ENCODE measurements around the gene MYLK.

MYLK gene

GRCh38 chr3:123791417-123791816, 92.7 kb downstream of the MYLK start:
- no peak overlapping the region for H3K4me2 ChIP-seq (ENCODE audit: insufficient read depth, low read length, poor library complexity, severe bottlenecking)
- H2AK5ac ChIP-seq (ENCODE audit: low read depth, low read length), result no peak overlapping the region
- peaks cover 6 to 9% of the 10 kb centered on the region in 2 donors for H3K36me3 ChIP-seq (replicated peaks in 1 of 2; ENCODE audit: control insufficient read depth in 2 of 2, insufficient read depth in 2 of 2, low read length in 2 of 2)
- no peak overlapping the region for H3K4ac ChIP-seq (ENCODE audit: low read length)
- no peak overlapping the region for H4K91ac ChIP-seq (ENCODE audit: low read depth, low read length, poor library complexity)
- H3K9me3 ChIP-seq (replicated peaks in 1 of 2; ENCODE audit: control insufficient read depth in 2 of 2, insufficient read depth in 1 of 2, low read depth in 1 of 2, low read length in 2 of 2), result no peaks in the 10 kb centered on the region
- no peak overlapping the region for H2AFZ ChIP-seq (ENCODE audit: low read length)
- no peaks in the 10 kb centered on the region for H3K27me3 ChIP-seq (ENCODE audit: control insufficient read depth in 3 of 3, insufficient read depth in 3 of 3, low read depth in 1 of 3, low read length in 3 of 3)
- H3K23ac ChIP-seq (ENCODE audit: low read depth, low read length, poor library complexity), result no peak overlapping the region
- no CpG with 5 or more reads among the region's 3 CpGs for WGBS, 2 donors (ENCODE audit: extremely low coverage in 2 of 2, insufficient read length in 2 of 2, insufficient replicate concordance in 1 of 2)
- no peak overlapping the region for H3K18ac ChIP-seq (ENCODE audit: low read length)
- no peak overlapping the region for H2BK5ac ChIP-seq (ENCODE audit: low read length)
- no peaks in the 10 kb centered on the region for H3K79me1 ChIP-seq (ENCODE audit: low read depth, low read length)
- H2BK120ac ChIP-seq (ENCODE audit: low read depth, low read length), result no peak overlapping the region
- H3K4me3 ChIP-seq (ENCODE audit: low read length in 2 of 2), result no peak overlapping the region
- no peak for DNase-seq (ENCODE audit: low spot score)
- H3K9ac ChIP-seq (ENCODE audit: low read depth, low read length, poor library complexity), result no peak overlapping the region
- no peak overlapping the region for H3K14ac ChIP-seq (ENCODE audit: low read length)
- peaks cover 10 to 15% of the 10 kb centered on the region in 2 donors for H3K4me1 ChIP-seq (ENCODE audit: control insufficient read depth in 2 of 2, insufficient read depth in 1 of 2, low read depth in 1 of 2, low read length in 2 of 2)
- H2BK12ac ChIP-seq (ENCODE audit: low read length), result no peak overlapping the region
- H3K27ac ChIP-seq (replicated peaks; ENCODE audit: low read length), result no peak overlapping the region
- no peak overlapping the region for H2BK15ac ChIP-seq (ENCODE audit: low read length)
- no peak overlapping the region for H4K8ac ChIP-seq (ENCODE audit: low read depth, low read length)

GRCh38 chr3:123791073-123791370, 93.1 kb downstream of the MYLK start:
- peaks cover 10 to 15% of the 10 kb centered on the region in 2 donors for H3K4me1 ChIP-seq (ENCODE audit: control insufficient read depth in 2 of 2, insufficient read depth in 1 of 2, low read depth in 1 of 2, low read length in 2 of 2)
- no peak overlapping the region for H3K27ac ChIP-seq (replicated peaks; ENCODE audit: low read length)
- no CpG with 5 or more reads among the region's 3 CpGs for WGBS, 2 donors (ENCODE audit: extremely low coverage in 2 of 2, insufficient read length in 2 of 2, insufficient replicate concordance in 1 of 2)
- DNase-seq (ENCODE audit: low spot score), result no peak
- H2BK15ac ChIP-seq (ENCODE audit: low read length), result no peak overlapping the region
- no peak overlapping the region for H2BK12ac ChIP-seq (ENCODE audit: low read length)
- H3K36me3 ChIP-seq (replicated peaks in 1 of 2; ENCODE audit: control insufficient read depth in 2 of 2, insufficient read depth in 2 of 2, low read length in 2 of 2), result peaks cover 6 to 9% of the 10 kb centered on the region in 2 donors
- no peak overlapping the region for H3K4me3 ChIP-seq (ENCODE audit: low read length in 2 of 2)
- H3K27me3 ChIP-seq (ENCODE audit: control insufficient read depth in 3 of 3, insufficient read depth in 3 of 3, low read depth in 1 of 3, low read length in 3 of 3), result no peaks in the 10 kb centered on the region
- H3K79me1 ChIP-seq (ENCODE audit: low read depth, low read length), result no peaks in the 10 kb centered on the region
- H2AFZ ChIP-seq (ENCODE audit: low read length), result no peak overlapping the region
- no peak overlapping the region for H3K23ac ChIP-seq (ENCODE audit: low read depth, low read length, poor library complexity)
- peak overlapping the region; percentile 61 for H3K4ac ChIP-seq (ENCODE audit: low read length)
- no peak overlapping the region for H2BK120ac ChIP-seq (ENCODE audit: low read depth, low read length)
- no peaks in the 10 kb centered on the region for H3K9me3 ChIP-seq (replicated peaks in 1 of 2; ENCODE audit: control insufficient read depth in 2 of 2, insufficient read depth in 1 of 2, low read depth in 1 of 2, low read length in 2 of 2)
- no peak overlapping the region for H2AK5ac ChIP-seq (ENCODE audit: low read depth, low read length)
- H4K91ac ChIP-seq (ENCODE audit: low read depth, low read length, poor library complexity), result no peak overlapping the region
- H3K18ac ChIP-seq (ENCODE audit: low read length), result peak overlapping the region; percentile 15
- H4K8ac ChIP-seq (ENCODE audit: low read depth, low read length), result no peak overlapping the region
- no peak overlapping the region for H2BK5ac ChIP-seq (ENCODE audit: low read length)
- H3K14ac ChIP-seq (ENCODE audit: low read length), result no peak overlapping the region
- no peak overlapping the region for H3K9ac ChIP-seq (ENCODE audit: low read depth, low read length, poor library complexity)
- H3K4me2 ChIP-seq (ENCODE audit: insufficient read depth, low read length, poor library complexity, severe bottlenecking), result no peak overlapping the region

GRCh38 chr3:123790254-123791072, 93.7 kb downstream of the MYLK start:
- no peak overlapping the region for H3K23ac ChIP-seq (ENCODE audit: low read depth, low read length, poor library complexity)
- no peak overlapping the region for H3K4me2 ChIP-seq (ENCODE audit: insufficient read depth, low read length, poor library complexity, severe bottlenecking)
- H4K91ac ChIP-seq (ENCODE audit: low read depth, low read length, poor library complexity), result no peak overlapping the region
- peak overlapping the region; percentile 15 for H3K18ac ChIP-seq (ENCODE audit: low read length)
- no peak overlapping the region for H2AFZ ChIP-seq (ENCODE audit: low read length)
- no peaks in the 10 kb centered on the region for H3K27me3 ChIP-seq (ENCODE audit: control insufficient read depth in 3 of 3, insufficient read depth in 3 of 3, low read depth in 1 of 3, low read length in 3 of 3)
- H2BK120ac ChIP-seq (ENCODE audit: low read depth, low read length), result no peak overlapping the region
- no peak overlapping the region for H3K4me3 ChIP-seq (ENCODE audit: low read length in 2 of 2)
- H2BK15ac ChIP-seq (ENCODE audit: low read length), result no peak overlapping the region
- WGBS, 2 donors (ENCODE audit: extremely low coverage in 2 of 2, insufficient read length in 2 of 2, insufficient replicate concordance in 1 of 2), result no CpG with 5 or more reads among the region's 9 CpGs
- H2BK12ac ChIP-seq (ENCODE audit: low read length), result no peak overlapping the region
- H3K27ac ChIP-seq (replicated peaks; ENCODE audit: low read length), result no peak overlapping the region
- H2BK5ac ChIP-seq (ENCODE audit: low read length), result no peak overlapping the region
- H3K36me3 ChIP-seq (replicated peaks in 1 of 2; ENCODE audit: control insufficient read depth in 2 of 2, insufficient read depth in 2 of 2, low read length in 2 of 2), result peaks cover 6 to 9% of the 10 kb centered on the region in 2 donors
- H2AK5ac ChIP-seq (ENCODE audit: low read depth, low read length), result no peak overlapping the region
- peak overlapping the region; percentile 61 for H3K4ac ChIP-seq (ENCODE audit: low read length)
- DNase-seq (ENCODE audit: low spot score), result no peak
- H3K79me1 ChIP-seq (ENCODE audit: low read depth, low read length), result no peaks in the 10 kb centered on the region
- H3K14ac ChIP-seq (ENCODE audit: low read length), result no peak overlapping the region
- no peak overlapping the region for H4K8ac ChIP-seq (ENCODE audit: low read depth, low read length)
- H3K9me3 ChIP-seq (replicated peaks in 1 of 2; ENCODE audit: control insufficient read depth in 2 of 2, insufficient read depth in 1 of 2, low read depth in 1 of 2, low read length in 2 of 2), result no peaks in the 10 kb centered on the region
- peaks cover 10 to 15% of the 10 kb centered on the region in 2 donors for H3K4me1 ChIP-seq (ENCODE audit: control insufficient read depth in 2 of 2, insufficient read depth in 1 of 2, low read depth in 1 of 2, low read length in 2 of 2)
- no peak overlapping the region for H3K9ac ChIP-seq (ENCODE audit: low read depth, low read length, poor library complexity)

- no peak overlapping the region for H2AK5ac ChIP-seq (ENCODE audit: low read depth, low read length)
- H4K8ac ChIP-seq (ENCODE audit: low read depth, low read length), result no peak overlapping the region
- H2AFZ ChIP-seq (ENCODE audit: low read length), result no peak overlapping the region
- no peak overlapping the region for H2BK15ac ChIP-seq (ENCODE audit: low read length)
- H3K4ac ChIP-seq (ENCODE audit: low read length), result no peak overlapping the region
- H2BK5ac ChIP-seq (ENCODE audit: low read length), result no peak overlapping the region
- no peak overlapping the region for H3K14ac ChIP-seq (ENCODE audit: low read length)
- H3K4me2 ChIP-seq (ENCODE audit: insufficient read depth, low read length, poor library complexity, severe bottlenecking), result no peak overlapping the region
- no peaks in the 10 kb centered on the region for H3K9me3 ChIP-seq (replicated peaks in 1 of 2; ENCODE audit: control insufficient read depth in 2 of 2, insufficient read depth in 1 of 2, low read depth in 1 of 2, low read length in 2 of 2)
- no peak overlapping the region for H4K91ac ChIP-seq (ENCODE audit: low read depth, low read length, poor library complexity)
- H2BK12ac ChIP-seq (ENCODE audit: low read length), result no peak overlapping the region
- no peak overlapping the region for H3K4me3 ChIP-seq (ENCODE audit: low read length in 2 of 2)
- H2BK120ac ChIP-seq (ENCODE audit: low read depth, low read length), result no peak overlapping the region
- WGBS, 2 donors (ENCODE audit: extremely low coverage in 2 of 2, insufficient read length in 2 of 2, insufficient replicate concordance in 1 of 2), result no CpG with 5 or more reads among the region's 5 CpGs
- no peak overlapping the region for H3K27ac ChIP-seq (replicated peaks; ENCODE audit: low read length)
- peaks cover 6 to 9% of the 10 kb centered on the region in 2 donors for H3K36me3 ChIP-seq (replicated peaks in 1 of 2; ENCODE audit: control insufficient read depth in 2 of 2, insufficient read depth in 2 of 2, low read length in 2 of 2)
- H3K18ac ChIP-seq (ENCODE audit: low read length), result no peak overlapping the region
- DNase-seq (ENCODE audit: low spot score), result no peak
- H3K4me1 ChIP-seq (ENCODE audit: control insufficient read depth in 2 of 2, insufficient read depth in 1 of 2, low read depth in 1 of 2, low read length in 2 of 2), result peaks cover 10 to 15% of the 10 kb centered on the region in 2 donors
- no peaks in the 10 kb centered on the region for H3K79me1 ChIP-seq (ENCODE audit: low read depth, low read length)
- no peaks in the 10 kb centered on the region for H3K27me3 ChIP-seq (ENCODE audit: control insufficient read depth in 3 of 3, insufficient read depth in 3 of 3, low read depth in 1 of 3, low read length in 3 of 3)
- H3K23ac ChIP-seq (ENCODE audit: low read depth, low read length, poor library complexity), result no peak overlapping the region
- no peak overlapping the region for H3K9ac ChIP-seq (ENCODE audit: low read depth, low read length, poor library complexity)
Measured at GRCh38 chr3:123789760-123790159, 94.4 kb downstream of the MYLK start.

Data from neuronal stem cell (in vitro differentiated cells).